Activated CD8-positive, alpha-beta memory T cell treated with anti-CD3 and anti-CD28 coated beads, Interleukin-2, amount 50 U/mL, for 24 hours (primary cell): ENCODE measurements around the gene AMY2A.
"Not testable (repeated sequence)": the region's sequence is repeated elsewhere in the genome, so short reads cannot be mapped to it uniquely, and the experiment has no call there.

Source experiments
- DNase-seq: peaks from one replicate; pipeline ENCODE4 v3.0.0-alpha.2; 2020; ENCODE audit errors: extremely low read depth

AMY2A gene

GRCh38 chr1:103616994-103617477, at the start of gene AMY2A:
Gene AMY2A (plus strand): TSS chr1:103617427. CDS start chr1:103617441, 14 bp downstream.
- DNase-seq: not testable (repeated sequence)

GRCh38 chr1:103569493-103569892, 47.7 kb upstream of the AMY2A start:
- no peak for DNase-seq

GRCh38 chr1:103571289-103571688, 45.9 kb upstream of the AMY2A start, which contains the start of gene AMY2B:
Gene AMY2B (plus strand): TSS chr1:103571589. CDS start chr1:103571603, 14 bp downstream.
- not testable (repeated sequence) for DNase-seq

- DNase-seq: no peak
Measured at GRCh38 chr1:103576065-103576464, 41.2 kb upstream of the AMY2A start.

- DNase-seq: not testable (repeated sequence)
Measured at GRCh38 chr1:103576784-103577183, 40.4 kb upstream of the AMY2A start.

GRCh38 chr1:103582464-103582863, 34.8 kb upstream of the AMY2A start:
- DNase-seq: no peak

GRCh38 chr1:103583887-103584286, 33.3 kb upstream of the AMY2A start:
- no peak for DNase-seq

GRCh38 chr1:103584537-103584936, 32.7 kb upstream of the AMY2A start:
- no peak for DNase-seq

- DNase-seq: not testable (repeated sequence)
Measured at GRCh38 chr1:103602740-103603139, 14.5 kb upstream of the AMY2A start.

DNA sequence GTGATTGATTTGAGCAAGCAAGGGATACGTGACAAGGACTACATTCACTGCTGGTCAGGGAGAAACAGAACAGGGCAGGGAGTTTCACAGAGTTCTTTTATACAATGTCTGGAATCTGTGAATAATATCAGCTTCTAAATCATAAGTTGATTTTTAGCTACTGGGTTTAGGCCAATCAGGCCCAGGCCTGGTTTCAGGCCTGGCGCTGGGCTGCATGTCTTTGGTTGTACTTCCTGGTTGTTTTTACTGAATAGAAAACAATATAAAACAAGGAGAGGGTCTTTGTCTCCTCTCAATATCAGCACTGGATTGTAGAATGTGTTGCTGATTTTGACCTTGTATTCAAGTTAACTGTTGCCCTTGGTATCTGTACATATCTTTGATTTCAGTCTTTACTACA, 865 bp upstream of the AMY2A start:
- no peak for DNase-seq

DNA sequence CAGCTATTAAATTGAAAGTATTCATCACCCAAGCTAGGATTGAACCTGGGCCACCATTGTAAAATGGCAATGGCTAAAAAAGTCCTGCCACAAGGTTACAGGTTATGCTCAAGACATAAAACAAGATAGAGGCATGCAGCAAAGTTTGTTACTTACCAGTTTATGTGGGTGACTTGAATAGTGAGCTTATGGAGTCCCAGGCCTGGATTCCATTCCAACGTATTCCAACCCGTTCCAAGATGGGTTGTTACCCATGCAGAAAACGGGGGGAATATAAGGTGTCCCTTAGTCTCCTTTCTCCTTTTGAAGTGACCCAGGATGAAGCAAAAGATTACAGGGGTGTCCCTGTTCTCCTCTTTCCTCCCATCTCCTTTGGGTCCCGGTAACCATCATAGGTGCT, 10.2 kb downstream of the AMY2A start:
- not testable (repeated sequence) for DNase-seq

DNA sequence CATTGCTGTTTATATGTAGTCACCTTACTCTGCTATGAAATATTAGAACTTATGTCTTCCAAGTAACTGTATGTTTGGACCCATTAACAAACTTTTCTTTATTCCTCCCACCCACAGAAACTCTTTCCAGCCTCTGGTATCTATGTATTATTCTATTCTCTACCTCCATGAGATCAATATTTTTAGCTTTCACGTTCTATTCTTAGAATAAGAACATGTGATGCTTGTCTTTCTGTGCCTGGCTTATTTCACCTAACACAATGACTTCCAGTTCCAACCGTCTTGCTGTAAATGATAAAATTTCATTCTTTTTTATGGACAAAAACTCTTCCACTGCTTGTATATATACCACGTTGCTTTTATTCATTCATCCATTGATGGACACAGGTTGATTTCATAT, 24.0 kb downstream of the AMY2A start:
- DNase-seq: not testable (repeated sequence)

GRCh38 chr1:103643908-103644307, 26.7 kb downstream of the AMY2A start:
- not testable (repeated sequence) for DNase-seq

DNA sequence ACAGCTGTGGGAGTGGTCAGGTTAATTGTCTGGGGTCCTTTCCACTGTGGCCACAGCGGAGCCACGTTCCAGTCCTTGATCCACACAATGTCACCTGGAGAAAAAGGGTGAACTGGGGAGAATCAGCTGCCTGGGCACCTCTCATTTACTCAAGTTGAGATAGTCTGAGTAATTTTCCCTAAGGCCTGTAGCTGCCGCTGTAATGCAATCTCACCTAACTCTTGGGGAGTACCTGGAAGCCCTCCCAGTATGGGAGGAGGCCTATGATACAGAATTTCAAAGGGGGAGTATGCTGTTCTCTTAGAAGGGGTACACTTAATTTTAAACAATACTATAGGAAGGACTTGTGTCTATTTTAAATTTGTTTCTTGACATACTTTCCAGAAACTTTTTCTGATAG, 33.1 kb downstream of the AMY2A start:
- not testable (repeated sequence) for DNase-seq

DNA sequence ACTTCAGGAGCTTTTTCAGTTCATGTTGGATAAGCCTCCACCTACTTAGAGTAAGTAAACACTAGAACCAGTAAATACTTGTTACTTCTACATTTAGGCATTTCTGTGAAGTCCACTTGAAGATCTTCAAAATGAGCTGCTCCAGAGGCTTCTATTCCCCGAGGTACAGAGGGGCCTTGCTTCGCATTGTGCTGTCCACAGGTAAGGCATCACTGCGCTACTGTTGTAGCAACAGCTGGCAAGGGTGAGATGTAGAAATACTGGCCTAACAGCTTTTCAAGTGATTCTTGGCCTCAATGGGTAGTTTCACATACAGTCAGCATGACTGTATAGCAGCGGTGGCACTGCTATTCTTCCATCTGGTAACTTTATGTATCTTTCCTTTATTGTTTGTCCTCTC, 33.7 kb downstream of the AMY2A start:
- not testable (repeated sequence) for DNase-seq

DNA sequence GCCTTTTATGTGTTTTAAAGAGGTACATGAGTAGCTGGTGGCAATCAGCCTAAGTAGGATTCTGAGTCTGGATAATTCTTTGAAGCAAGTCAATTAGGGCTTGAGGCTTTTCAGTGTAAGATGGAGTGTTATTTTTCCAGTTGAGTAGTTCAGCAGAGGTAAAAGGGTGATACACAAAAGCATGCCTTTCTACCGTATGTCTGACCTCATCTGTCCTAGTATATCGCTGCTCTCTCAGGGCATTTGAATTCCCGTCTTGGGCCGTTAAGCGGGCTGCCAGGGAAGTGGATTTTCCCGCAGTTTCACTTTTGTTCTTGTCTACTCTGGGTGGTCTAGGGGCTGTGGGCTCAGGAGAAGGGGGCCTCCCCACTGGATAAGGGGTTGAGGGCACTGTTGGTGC, 36.9 kb downstream of the AMY2A start:
- not testable (repeated sequence) for DNase-seq

DNA sequence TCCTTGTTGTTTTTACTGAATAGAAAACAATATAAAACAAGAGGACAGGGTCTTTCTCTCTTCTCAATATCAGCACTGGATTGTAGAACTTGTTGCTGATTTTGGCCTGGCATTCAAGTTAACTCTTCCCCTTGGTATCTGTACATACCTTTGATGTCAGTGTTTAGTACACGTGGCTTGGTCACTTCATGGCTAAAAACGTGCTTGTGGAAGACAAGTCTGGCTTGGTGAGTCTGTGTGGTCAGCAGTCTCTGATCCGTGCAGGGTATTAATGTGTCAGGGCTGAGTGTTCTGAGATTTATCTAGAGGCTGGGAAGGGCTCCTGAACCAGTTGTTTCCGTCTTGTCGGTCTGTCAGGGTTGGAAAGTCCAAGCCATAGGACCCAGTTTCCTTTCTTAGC, 38.2 kb downstream of the AMY2A start, which contains the start of gene AMY1A:
TSS of gene AMY1A (plus strand) at position 301 of the 400 bp plus-strand sequence. CDS start 571 bp downstream, outside the sequence.
- not testable (repeated sequence) for DNase-seq
